ENCODE measurements around the gene GOPC. TPM values are rescaled to one million over a fixed set of nuclear protein-coding genes. Genes with fewer than 3 reads are reported as not detected.

GOPC gene
- total and polyA plus RNA-seq, 4 donors = 11.4 to 54.5 (median 14.3) TPM

DNA sequence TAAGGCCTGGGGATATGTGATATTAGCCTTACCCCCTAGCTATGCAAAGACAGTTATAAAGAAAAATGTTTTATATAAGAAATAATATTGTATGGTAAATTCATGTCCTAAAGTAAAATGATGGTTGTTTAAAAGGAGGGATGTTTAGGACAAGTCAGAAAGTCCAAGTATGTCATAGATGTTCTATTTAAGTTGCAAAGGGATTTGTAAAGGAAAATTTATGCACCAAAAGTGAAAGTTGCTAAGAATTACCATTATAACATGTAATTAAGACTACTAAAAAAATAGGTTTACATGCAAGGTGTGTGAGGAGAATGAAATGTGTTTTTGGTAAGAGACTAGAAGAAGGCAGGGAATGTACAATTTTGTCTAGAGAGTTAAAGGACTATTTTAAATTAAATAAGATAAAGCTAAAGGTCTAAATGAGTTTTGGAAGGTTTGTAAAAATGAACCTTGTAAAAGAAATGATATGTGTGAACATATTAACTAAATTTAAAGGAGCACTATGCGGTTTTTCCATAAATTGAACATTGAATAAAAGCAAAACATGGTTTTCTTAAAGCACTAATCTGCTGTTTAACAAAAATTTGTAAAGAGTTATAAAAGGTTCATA is 22.7 kb upstream of the GOPC start:
- Histone ChIP-seq H3K4me3 (no peak overlapping the region), H3K36me3 (ENCODE audit: control insufficient read depth in 4 of 4, insufficient read depth in 4 of 4, low read length in 4 of 4) (no peaks in the 10 kb centered on the region), H3K9me3 (ENCODE audit: control insufficient read depth in 4 of 4, insufficient read depth in 3 of 4, low read length in 3 of 4) (peaks cover 0 to 5% (median 2%) of the 10 kb centered on the region in 4 donors), H3K4me1 (ENCODE audit: control insufficient read depth in 5 of 5, insufficient read depth in 5 of 5, low read length in 5 of 5) (no peaks in the 10 kb centered on the region), H3K27me3 (ENCODE audit: control insufficient read depth in 3 of 3, insufficient read depth in 3 of 3, low read length in 2 of 3) (no peaks in the 10 kb centered on the region), H3K9ac (ENCODE audit: insufficient read depth in 1 of 2, low read length in 2 of 2) (no peak overlapping the region), H3K27ac (ENCODE audit: low read depth in 1 of 2, low read length in 1 of 2) (no peak overlapping the region)
- 87 to 91% methylated on average over 1 of the region's 1 CpG for WGBS, 2 donors
- DNase-seq (no peak), ATAC-seq (ENCODE audit: insufficient read depth, low FRiP score) (no peak)
- TF ChIP-seq CTCF (IDR thresholded peaks at IDR 0.05; ENCODE audit: control extremely low read depth, extremely low read depth) = no peak

DNA sequence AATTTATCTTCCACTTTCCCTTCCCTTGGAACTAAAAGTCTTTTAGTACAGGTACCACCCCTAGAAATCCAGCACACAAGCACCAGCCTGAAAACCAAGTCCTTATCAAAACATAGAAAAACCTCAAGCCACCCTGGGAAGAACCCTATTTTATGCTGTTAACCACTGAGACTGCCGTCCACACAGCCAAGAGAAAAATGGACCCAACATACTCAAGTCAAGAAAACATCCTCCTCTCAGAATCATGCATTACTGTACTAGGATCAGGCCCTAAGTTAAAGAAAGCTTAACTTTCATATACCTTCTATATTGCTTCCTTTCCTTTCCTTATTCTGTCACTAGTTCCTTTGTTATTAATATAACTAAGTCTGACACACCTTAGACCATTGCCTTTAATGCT is 16.9 kb upstream of the GOPC start:
- Histone ChIP-seq H3K9ac (ENCODE audit: insufficient read depth in 1 of 2, low read length in 2 of 2) (no peak overlapping the region), H3K27ac (ENCODE audit: low read depth in 1 of 2, low read length in 1 of 2) (no peak overlapping the region), H3K4me3 (no peak overlapping the region), H3K27me3 (ENCODE audit: control insufficient read depth in 3 of 3, insufficient read depth in 3 of 3, low read length in 2 of 3) (no peaks in the 10 kb centered on the region), H3K9me3 (ENCODE audit: control insufficient read depth in 4 of 4, insufficient read depth in 3 of 4, low read length in 3 of 4) (peaks cover 0 to 5% (median 0%) of the 10 kb centered on the region in 4 donors), H3K4me1 (ENCODE audit: control insufficient read depth in 5 of 5, insufficient read depth in 5 of 5, low read length in 5 of 5) (no peaks in the 10 kb centered on the region), H3K36me3 (ENCODE audit: control insufficient read depth in 4 of 4, insufficient read depth in 4 of 4, low read length in 4 of 4) (no peaks in the 10 kb centered on the region)
- DNase-seq = no peak
- no peak for TF ChIP-seq CTCF (IDR thresholded peaks at IDR 0.05; ENCODE audit: control extremely low read depth, extremely low read depth)
- 88 to 95% methylated on average over 1 of the region's 1 CpG for WGBS, 2 donors
- no peak for ATAC-seq (ENCODE audit: insufficient read depth, low FRiP score)

GRCh38 chr6:117617210-117618035 is 15.1 kb upstream of the GOPC start:
- no peaks in the 10 kb centered on the region for H3K36me3 ChIP-seq (ENCODE audit: control insufficient read depth in 4 of 4, insufficient read depth in 4 of 4, low read length in 4 of 4)
- ATAC-seq (ENCODE audit: insufficient read depth, low FRiP score) (no peak), DNase-seq (no peak)
- no peak for TF ChIP-seq CTCF (IDR thresholded peaks at IDR 0.05; ENCODE audit: control extremely low read depth, extremely low read depth)
- H3K27me3 ChIP-seq (ENCODE audit: control insufficient read depth in 3 of 3, insufficient read depth in 3 of 3, low read length in 2 of 3) = no peaks in the 10 kb centered on the region
- 90 to 93% methylated on average over 9 of the region's 9 CpGs for WGBS, 2 donors
- H3K9me3 ChIP-seq (ENCODE audit: control insufficient read depth in 4 of 4, insufficient read depth in 3 of 4, low read length in 3 of 4) = no peaks in the 10 kb centered on the region
- H3K9ac ChIP-seq (ENCODE audit: insufficient read depth in 1 of 2, low read length in 2 of 2) = no peak overlapping the region
- no peak overlapping the region for H3K4me3 ChIP-seq
- no peaks in the 10 kb centered on the region for H3K4me1 ChIP-seq (ENCODE audit: control insufficient read depth in 5 of 5, insufficient read depth in 5 of 5, low read length in 5 of 5)
- no peak overlapping the region for H3K27ac ChIP-seq (ENCODE audit: low read depth in 1 of 2, low read length in 1 of 2)

Measured in lung (tissue), 12 donors.